K562 (cell line): Measurements from ENCODE around the gene VEGFA. TPM values are rescaled to one million over a fixed set of nuclear protein-coding genes. Genes with fewer than 3 reads are reported as not detected.

Experiments used
- ATAC-seq: fragments of 200-7000 bp; cut with Tn5 transposase; 3 replicates; pipeline ENCODE4 v1.9.1; 2020; ENCODE audit warnings: moderate library complexity
- BruUV-seq: library from RNA; stranded (reverse); fragments of 400-500 nt; replicated peaks from 2 replicates; lab custom pipeline; 2021; lab: Mats Ljungman, UMichigan
- CTCF ChIA-PET: fragments of 300-600 bp; formaldehyde crosslinking; extraction: SDS; loops from one replicate; lab custom pipeline; 2021; ENCODE audit warnings: low intra/inter-chr PET ratio; lab: Yijun Ruan, JAX
- POLR2A ChIA-PET: fragments of 300-600, 350-650 bp; sonication (Branson Sonifier 250); formaldehyde crosslinking; extraction: SDS; loops from one replicate; lab custom pipeline; 2021; ENCODE audit warnings: antibody characterized with exemption, inconsistent platforms; lab: Yijun Ruan, JAX
- DNase-seq, 4 experiments: peaks; one replicate each; pipeline versions ENCODE4 v3.0.0 to v3.0.0-alpha.2; 2011 to 2018; ENCODE audit warnings: low spot score in 3 of 4, mixed read lengths in 3 of 4; ENCODE audit errors: extremely low read depth in 1 of 4
- FAIRE-seq: peaks from 2 replicates; lab custom pipeline; 2011; peaks lifted over from hg19 to GRCh38; lab: Jason Lieb, UNC
- H2AFZ ChIP-seq: 2 replicates; pipeline ENCODE4 v1.6.0; 2011; ENCODE audit warnings: low read depth, low read length, control low read depth, inconsistent platforms
- H3K27ac ChIP-seq: fragments of 200-600 bp; 3 replicates; pipeline ENCODE4 v1.8.0; 2011; ENCODE audit warnings: low read depth, mild to moderate bottlenecking, control low read depth, inconsistent platforms, low read length, moderate library complexity, mixed read lengths; ENCODE audit errors: extremely low read depth
- H3K27me3 ChIP-seq, 2 experiments: fragments of 300-600 bp in 1 of 2; 2 replicates in 1 of 2; 3 replicates in 1 of 2; pipeline versions ENCODE4 v1.6.0 to v1.8.0; 2011; ENCODE audit warnings: inconsistent platforms in 2 of 2, low read length in 2 of 2, mild to moderate bottlenecking in 1 of 2, mixed read lengths in 1 of 2, moderate library complexity in 1 of 2; ENCODE audit not compliant: control insufficient read depth in 2 of 2, insufficient read depth in 2 of 2
- H3K36me3 ChIP-seq: fragments of 300-600 bp; 3 replicates; pipeline ENCODE4 v1.8.0; 2011; ENCODE audit warnings: mild to moderate bottlenecking, low read length, inconsistent platforms; ENCODE audit not compliant: control insufficient read depth, insufficient read depth
- H3K4me1 ChIP-seq, 2 experiments: fragments of 200-600 bp in 1 of 2; replicated peaks in 1 of 2; 2 replicates in 1 of 2; 3 replicates in 1 of 2; pipeline versions ENCODE4 v1.5.1 to v1.8.0; 2011; ENCODE audit warnings: inconsistent platforms in 2 of 2, low read length in 2 of 2, mild to moderate bottlenecking in 1 of 2, mixed read lengths in 1 of 2, moderate library complexity in 1 of 2; ENCODE audit not compliant: control insufficient read depth in 2 of 2, insufficient read depth in 2 of 2
- H3K4me2 ChIP-seq: 2 replicates; pipeline ENCODE4 v1.6.1; 2011; ENCODE audit warnings: low read length, control low read depth, inconsistent platforms, mixed read lengths; ENCODE audit not compliant: insufficient read depth
- H3K4me3 ChIP-seq: fragments of 200-600 bp; sonication (generic), shearing (Covaris generic); 2 replicates; pipeline ENCODE4 v1.5.1; 2016; ENCODE audit warnings: control low read depth, inconsistent platforms
- H3K79me2 ChIP-seq: fragments of 200-600 bp; 3 replicates; pipeline ENCODE4 v1.8.0; 2011; ENCODE audit warnings: low read length, inconsistent platforms; ENCODE audit not compliant: control insufficient read depth, insufficient read depth
- H3K9ac ChIP-seq, 2 experiments: 2 replicates each; pipeline versions ENCODE4 v1.6.0 to v1.6.1; 2011; ENCODE audit warnings: low read depth in 2 of 2, low read length in 2 of 2, control low read depth in 1 of 2, inconsistent platforms in 1 of 2, mild to moderate bottlenecking in 1 of 2, mixed read lengths in 1 of 2; ENCODE audit not compliant: insufficient read depth in 1 of 2
- H3K9me1 ChIP-seq: one replicate; pipeline ENCODE4 v1.6.0; 2011; ENCODE audit warnings: inconsistent platforms, mild to moderate bottlenecking, low read length, moderate library complexity; ENCODE audit not compliant: control insufficient read depth, insufficient read depth
- H3K9me3 ChIP-seq: replicated peaks from 2 replicates; pipeline ENCODE4 v1.5.1; 2011; ENCODE audit warnings: low read depth, low read length, inconsistent platforms; ENCODE audit not compliant: control insufficient read depth, insufficient read depth
- H4K20me1 ChIP-seq: replicated peaks from 2 replicates; pipeline ENCODE4 v1.6.1; 2011; ENCODE audit warnings: low read length, inconsistent platforms, mixed read lengths; ENCODE audit not compliant: control insufficient read depth, insufficient read depth
- ATF1 ChIP-seq, 2 experiments: fragments of 450-650 bp in 1 of 2; IDR thresholded peaks; 2 replicates each; pipeline ENCODE4 v1.6.1; 2016; ENCODE audit warnings: missing compliant biosample characterization in 1 of 2, missing genetic modification characterization in 1 of 2
- CREB1 ChIP-seq, 2 experiments: sonication (generic) in 1 of 2; formaldehyde crosslinking in 1 of 2; IDR thresholded peaks; 2 replicates each; pipeline versions ENCODE4 v1.6.1 to v1.8.0; 2012 to 2022; ENCODE audit warnings: inconsistent platforms in 1 of 2, mild to moderate bottlenecking in 1 of 2, missing genetic modification reagents in 1 of 2, moderate library complexity in 1 of 2
- FOXA3 ChIP-seq, 2 experiments: fragments of 450-650 bp in 1 of 2; sonication (generic) in 1 of 2; formaldehyde crosslinking; IDR thresholded peaks in 1 of 2; conservative IDR thresholded peaks in 1 of 2; 2 replicates each; pipeline versions ENCODE4 v1.4.0 to v1.8.0; 2020 to 2022; ENCODE audit warnings: mild to moderate bottlenecking in 2 of 2, missing genetic modification reagents in 1 of 2
- FOXP1 ChIP-seq: sonication (generic); formaldehyde crosslinking; IDR thresholded peaks from 2 replicates; pipeline ENCODE4 v1.8.0; 2022; ENCODE audit warnings: mild to moderate bottlenecking, missing genetic modification reagents
- GABPA ChIP-seq: fragments of 200-800 bp; sonication (Bioruptor generic); conservative IDR thresholded peaks from 2 replicates; pipeline ENCODE4 v1.6.1; 2016; ENCODE audit warnings: low read depth, missing genetic modification characterization, missing compliant biosample characterization
- ILF3 ChIP-seq: fragments of 450-650 bp; IDR thresholded peaks from 2 replicates; pipeline ENCODE4 v1.6.1; 2018; ENCODE audit warnings: antibody characterized with exemption, mild to moderate bottlenecking, moderate library complexity, borderline replicate concordance
- PRPF4 ChIP-seq: fragments of 200-400 bp; formaldehyde crosslinking; IDR thresholded peaks from one replicate; pipeline ENCODE4 v1.6.1; 2017; ENCODE audit warnings: low read length, low read depth, mild to moderate bottlenecking; ENCODE audit not compliant: insufficient read depth, poor library complexity, severe bottlenecking
- SMAD2 ChIP-seq: fragments of 150-350 bp; IDR thresholded peaks from 2 replicates; pipeline ENCODE4 v1.6.1; 2014; ENCODE audit warnings: low read depth, mild to moderate bottlenecking, low read length
- ZNF282 ChIP-seq: sonication (generic); formaldehyde crosslinking; IDR thresholded peaks from 2 replicates; pipeline ENCODE4 v1.8.1; 2023; ENCODE audit warnings: missing genetic modification reagents
- WGBS: fragments of 100-300 bp; shearing (Covaris generic); methylation state at CpG from one replicate; pipeline ENCODE4 v1.1.6; 2016; ENCODE audit warnings: low coverage, mixed read lengths; ENCODE audit not compliant: insufficient coverage; ENCODE audit errors: missing lambda C conversion rate; 5-methylcytosine and 5-hydroxymethylcytosine counted together
- in situ Hi-C: fragments of 300-500 bp; cut with MboI; formaldehyde crosslinking; loops from 4 replicates; pipeline ENCODE4 v1.15.0; 2018; ENCODE audit warnings: inconsistent platforms, mixed read lengths
- intact Hi-C: fragments of 100-400 bp; cut with micrococcal nuclease; formaldehyde crosslinking; loops from 2 replicates; pipeline ENCODE4 v1.14.2; 2022
- polyA plus RNA-seq, 8 experiments: library from polyadenylated mRNA; depleted of rRNA in 4 of 8; stranded (reverse) in 5 of 8; unstranded in 3 of 8; fragments of >200 nt; fragmentation: Nextera tagmentation in 2 of 8; fragmentation: Illumina TruSeq in 1 of 8; extraction: Ambion mirVana in 2 of 8; extraction: Trizol in 1 of 8; gene quantifications; 2 replicates each; pipeline versions ENCODE4 v1.2.1 to v1.2.3, GENCODE V29; 2011 to 2014; ENCODE audit warnings: inconsistent platforms in 1 of 8, missing spikeins in 1 of 8
- total RNA-seq, 7 experiments: library from RNA; depleted of rRNA in 6 of 7; stranded (reverse); fragments of >200 nt in 6 of 7; fragmentation: Illumina TruSeq in 2 of 7; extraction: Trizol in 2 of 7; gene quantifications; 2 replicates each; pipeline versions ENCODE4 v1.2.1 to v1.2.3, GENCODE V29; 2011 to 2021; ENCODE audit warnings: low replicate concordance in 1 of 7
- TF ChIP-seq, protein P1 (sequence below): fragments of 250-450 bp; sonication (Bioruptor Pico); IDR thresholded peaks from 2 replicates; pipeline ENCODE4 v1.8.0; 2022; ENCODE audit warnings: inconsistent platforms
- TF ChIP-seq, protein P2 (sequence below): sonication (generic); formaldehyde crosslinking; IDR thresholded peaks from 2 replicates; pipeline ENCODE4 v1.8.0; 2022; ENCODE audit warnings: mild to moderate bottlenecking, missing genetic modification reagents
- TF ChIP-seq, protein P3 (sequence below): fragments of 250-450 bp; sonication (Bioruptor Pico); IDR thresholded peaks from 2 replicates; pipeline ENCODE4 v1.5.0; 2021; ENCODE audit warnings: mild to moderate bottlenecking, borderline replicate concordance

The VEGFA gene
- total and polyA plus RNA-seq, 9 of the 15 experiments (the other 6 are each of a cell fraction or from before 2014, with no cell fraction given), result 14.0 to 271 (median 124) TPM

DNA sequence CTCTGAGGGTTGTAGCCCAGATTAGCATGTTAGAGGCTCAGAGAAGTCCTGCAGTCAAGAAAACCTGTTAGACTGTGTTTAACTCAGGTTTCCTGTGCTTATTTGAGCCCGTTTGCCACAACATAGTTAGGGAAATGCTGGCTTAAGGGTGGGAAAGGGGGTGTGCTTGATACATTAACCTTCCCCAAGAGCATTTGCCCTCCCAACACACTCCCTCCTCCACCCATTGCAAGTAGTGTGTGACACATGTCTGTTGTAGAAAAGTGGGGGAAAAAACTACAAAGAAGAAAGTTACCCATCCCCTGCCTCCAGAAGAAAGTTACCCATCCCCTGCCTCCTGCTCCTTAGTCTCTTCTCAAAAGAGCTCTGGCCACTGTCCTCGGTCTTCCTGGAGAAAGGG lies 45.7 kb upstream of the VEGFA start:
- intact Hi-C loops (loop anchor here (1.0 to 2.0 kb wide), 4 partner anchors 48 to 355 kb away; no protein-coding TSS in a partner anchor), in situ Hi-C loops (loop anchor here (5.0 kb wide), 1 partner anchor 343 kb away; no protein-coding TSS in a partner anchor)
- WGBS, result 24% methylated on average over 2 of the region's 2 CpGs
- Histone ChIP-seq H4K20me1 (no peaks in the 10 kb centered on the region), H3K9me1 (peaks cover 5% of the 10 kb centered on the region), H3K9me3 (no peaks in the 10 kb centered on the region), H3K9ac (peak overlapping the region; percentile 68 to 86; a peak in 3 of 4 replicates), H3K4me2 (peak overlapping the region; percentile 75), H2AFZ (peak overlapping the region; percentile 86), H3K79me2 (no peaks in the 10 kb centered on the region), H3K27me3 (no peaks in the 10 kb centered on the region; a peak in 1 of 5 replicates), H3K36me3 (no peaks in the 10 kb centered on the region), H3K4me3 (no peak overlapping the region), H3K27ac (peak overlapping the region; percentile 68), H3K4me1 (peaks cover 24 to 29% of the 10 kb centered on the region in 2 experiments)
- DNase-seq (no peak), ATAC-seq (no peak), FAIRE-seq (no peak)
- ChIA-PET CTCF (interaction anchor here (1.2 to 2.9 kb wide), 5 partner anchors 45 to 514 kb away, joined by 3 to 30 read pairs (median 4); no protein-coding TSS in a partner anchor), POLR2A (interaction anchor here (0.6 to 2.0 kb wide), 12 partner anchors 10 to 513 kb away, joined by 3 to 11 read pairs (median 4); no protein-coding TSS in a partner anchor)
- BruUV-seq, result no TSS peak
- TF ChIP-seq, protein P1, sequence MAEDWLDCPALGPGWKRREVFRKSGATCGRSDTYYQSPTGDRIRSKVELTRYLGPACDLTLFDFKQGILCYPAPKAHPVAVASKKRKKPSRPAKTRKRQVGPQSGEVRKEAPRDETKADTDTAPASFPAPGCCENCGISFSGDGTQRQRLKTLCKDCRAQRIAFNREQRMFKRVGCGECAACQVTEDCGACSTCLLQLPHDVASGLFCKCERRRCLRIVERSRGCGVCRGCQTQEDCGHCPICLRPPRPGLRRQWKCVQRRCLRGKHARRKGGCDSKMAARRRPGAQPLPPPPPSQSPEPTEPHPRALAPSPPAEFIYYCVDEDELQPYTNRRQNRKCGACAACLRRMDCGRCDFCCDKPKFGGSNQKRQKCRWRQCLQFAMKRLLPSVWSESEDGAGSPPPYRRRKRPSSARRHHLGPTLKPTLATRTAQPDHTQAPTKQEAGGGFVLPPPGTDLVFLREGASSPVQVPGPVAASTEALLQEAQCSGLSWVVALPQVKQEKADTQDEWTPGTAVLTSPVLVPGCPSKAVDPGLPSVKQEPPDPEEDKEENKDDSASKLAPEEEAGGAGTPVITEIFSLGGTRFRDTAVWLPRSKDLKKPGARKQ (CRISPR knock-in tag), result no peak
- TF ChIP-seq, protein P2, sequence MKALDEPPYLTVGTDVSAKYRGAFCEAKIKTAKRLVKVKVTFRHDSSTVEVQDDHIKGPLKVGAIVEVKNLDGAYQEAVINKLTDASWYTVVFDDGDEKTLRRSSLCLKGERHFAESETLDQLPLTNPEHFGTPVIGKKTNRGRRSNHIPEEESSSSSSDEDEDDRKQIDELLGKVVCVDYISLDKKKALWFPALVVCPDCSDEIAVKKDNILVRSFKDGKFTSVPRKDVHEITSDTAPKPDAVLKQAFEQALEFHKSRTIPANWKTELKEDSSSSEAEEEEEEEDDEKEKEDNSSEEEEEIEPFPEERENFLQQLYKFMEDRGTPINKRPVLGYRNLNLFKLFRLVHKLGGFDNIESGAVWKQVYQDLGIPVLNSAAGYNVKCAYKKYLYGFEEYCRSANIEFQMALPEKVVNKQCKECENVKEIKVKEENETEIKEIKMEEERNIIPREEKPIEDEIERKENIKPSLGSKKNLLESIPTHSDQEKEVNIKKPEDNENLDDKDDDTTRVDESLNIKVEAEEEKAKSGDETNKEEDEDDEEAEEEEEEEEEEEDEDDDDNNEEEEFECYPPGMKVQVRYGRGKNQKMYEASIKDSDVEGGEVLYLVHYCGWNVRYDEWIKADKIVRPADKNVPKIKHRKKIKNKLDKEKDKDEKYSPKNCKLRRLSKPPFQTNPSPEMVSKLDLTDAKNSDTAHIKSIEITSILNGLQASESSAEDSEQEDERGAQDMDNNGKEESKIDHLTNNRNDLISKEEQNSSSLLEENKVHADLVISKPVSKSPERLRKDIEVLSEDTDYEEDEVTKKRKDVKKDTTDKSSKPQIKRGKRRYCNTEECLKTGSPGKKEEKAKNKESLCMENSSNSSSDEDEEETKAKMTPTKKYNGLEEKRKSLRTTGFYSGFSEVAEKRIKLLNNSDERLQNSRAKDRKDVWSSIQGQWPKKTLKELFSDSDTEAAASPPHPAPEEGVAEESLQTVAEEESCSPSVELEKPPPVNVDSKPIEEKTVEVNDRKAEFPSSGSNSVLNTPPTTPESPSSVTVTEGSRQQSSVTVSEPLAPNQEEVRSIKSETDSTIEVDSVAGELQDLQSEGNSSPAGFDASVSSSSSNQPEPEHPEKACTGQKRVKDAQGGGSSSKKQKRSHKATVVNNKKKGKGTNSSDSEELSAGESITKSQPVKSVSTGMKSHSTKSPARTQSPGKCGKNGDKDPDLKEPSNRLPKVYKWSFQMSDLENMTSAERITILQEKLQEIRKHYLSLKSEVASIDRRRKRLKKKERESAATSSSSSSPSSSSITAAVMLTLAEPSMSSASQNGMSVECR (CRISPR knock-in tag), result 0 out of 2 replicates have a peak, but pooled peaks have one; percentile 19
- TF ChIP-seq ILF3 (no peak), PRPF4 (no peak), ZNF282 (CRISPR knock-in tag) (no peak), FOXA3 (CRISPR knock-in tag; conservative IDR thresholded peaks at IDR 0.05 in 1 of 2, IDR thresholded peaks at IDR 0.05 in 1 of 2) (0 out of 4 replicates have a peak, but pooled peaks of 1 of the 2 experiments have one; percentile 22), ATF1 (CRISPR knock-in tag; IDR thresholded peaks at IDR 0.05) (no peak), ATF1 (tag; IDR thresholded peaks at IDR 0.05) (no peak), CREB1 (IDR thresholded peaks at IDR 0.05) (no peak), CREB1 (CRISPR knock-in tag; IDR thresholded peaks at IDR 0.05) (no peak), GABPA (tag) (peak; percentile 7; the same call in 1 of the 2 replicates), FOXP1 (CRISPR knock-in tag) (no peak), SMAD2 (no peak)
- TF ChIP-seq, protein P3, sequence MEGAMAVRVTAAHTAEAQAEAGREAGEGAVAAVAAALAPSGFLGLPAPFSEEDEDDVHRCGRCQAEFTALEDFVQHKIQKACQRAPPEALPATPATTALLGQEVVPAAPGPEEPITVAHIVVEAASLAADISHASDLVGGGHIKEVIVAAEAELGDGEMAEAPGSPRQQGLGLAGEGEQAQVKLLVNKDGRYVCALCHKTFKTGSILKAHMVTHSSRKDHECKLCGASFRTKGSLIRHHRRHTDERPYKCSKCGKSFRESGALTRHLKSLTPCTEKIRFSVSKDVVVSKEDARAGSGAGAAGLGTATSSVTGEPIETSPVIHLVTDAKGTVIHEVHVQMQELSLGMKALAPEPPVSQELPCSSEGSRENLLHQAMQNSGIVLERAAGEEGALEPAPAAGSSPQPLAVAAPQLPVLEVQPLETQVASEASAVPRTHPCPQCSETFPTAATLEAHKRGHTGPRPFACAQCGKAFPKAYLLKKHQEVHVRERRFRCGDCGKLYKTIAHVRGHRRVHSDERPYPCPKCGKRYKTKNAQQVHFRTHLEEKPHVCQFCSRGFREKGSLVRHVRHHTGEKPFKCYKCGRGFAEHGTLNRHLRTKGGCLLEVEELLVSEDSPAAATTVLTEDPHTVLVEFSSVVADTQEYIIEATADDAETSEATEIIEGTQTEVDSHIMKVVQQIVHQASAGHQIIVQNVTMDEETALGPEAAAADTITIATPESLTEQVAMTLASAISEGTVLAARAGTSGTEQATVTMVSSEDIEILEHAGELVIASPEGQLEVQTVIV, result no peak
